Ovary (tissue), 3 donors: Measurements from ENCODE around the gene PCBP3.

Experiments used
- CTCF ChIP-seq, 3 donors: fragments of 450-650 bp in 2 of 3; fragments of 200-600 bp in 1 of 3; IDR thresholded peaks; one replicate each; pipeline versions ENCODE4 v1.5.1 to v1.8.0; 2016 to 2022; ENCODE audit warnings: antibody characterized with exemption in 3 of 3, mild to moderate bottlenecking in 1 of 3
- EP300 ChIP-seq: sonication (generic); formaldehyde crosslinking; IDR thresholded peaks from one replicate; pipeline ENCODE4 v1.6.1; 2017; ENCODE audit warnings: antibody characterized with exemption
- POLR2A ChIP-seq: fragments of 450-650 bp; IDR thresholded peaks from one replicate; pipeline ENCODE4 v1.6.1; 2017; ENCODE audit warnings: antibody characterized with exemption, mild to moderate bottlenecking, moderate library complexity
- donor health status: DM: no; HTN: no; CAD: no.

GRCh38 chr21:45768740-45769048, 125.2 kb downstream of the PCBP3 start:
- TF ChIP-seq POLR2A, result no peak
- no peak for TF ChIP-seq CTCF (IDR thresholded peaks at IDR 0.05)
- TF ChIP-seq EP300, result no peak
